GM18526 (cell line): ENCODE measurements around the gene SH2D7.

ENCODE experiments used
- POLR2A ChIP-seq: IDR thresholded peaks from 3 replicates; pipeline ENCODE4 v1.6.1; 2011; ENCODE audit not compliant: insufficient read length; ENCODE audit errors: extremely low read depth

SH2D7 gene

DNA sequence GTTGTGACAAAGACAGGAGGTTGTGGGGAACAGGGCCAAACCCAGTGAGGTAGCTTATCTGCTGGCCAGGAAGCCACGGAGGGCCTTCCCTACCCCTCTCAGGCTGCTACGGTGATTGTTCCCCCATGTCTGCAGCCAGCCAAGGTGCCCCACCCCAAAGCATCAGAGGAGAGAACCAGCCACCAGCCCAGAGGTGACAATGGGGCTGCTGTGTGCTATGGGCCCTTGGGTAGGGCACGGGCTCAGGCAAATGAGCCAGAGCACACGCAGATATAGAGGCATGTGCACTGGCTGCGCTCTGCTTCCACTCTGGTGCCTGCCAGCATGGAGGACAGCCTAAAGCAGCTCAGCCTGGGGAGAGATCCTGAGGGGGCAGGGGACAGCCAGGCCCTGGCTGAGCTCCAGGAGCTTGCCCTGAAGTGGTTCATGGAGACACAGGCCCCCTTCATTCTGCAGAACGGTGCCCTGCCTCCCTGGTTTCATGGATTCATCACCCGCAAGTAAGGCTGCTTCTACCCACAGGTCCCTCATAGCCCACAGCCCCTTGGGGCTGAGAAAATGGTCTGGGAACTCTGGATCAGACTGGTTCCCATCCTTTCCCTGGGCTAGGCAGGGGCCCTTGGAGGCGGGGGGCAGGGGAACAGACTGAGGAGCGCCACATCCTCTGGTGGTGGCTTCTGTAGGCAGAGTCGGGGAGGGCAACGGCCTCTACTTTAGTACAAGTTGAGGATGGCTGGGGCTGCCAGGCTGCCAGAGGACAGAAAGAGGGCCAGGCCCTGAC, at the start of gene SH2D7:
Gene SH2D7 (plus strand): TSS at position 301 of the 781 bp plus-strand sequence. CDS start 24 bp downstream, at position 325.
- TF ChIP-seq POLR2A: no peak

DNA sequence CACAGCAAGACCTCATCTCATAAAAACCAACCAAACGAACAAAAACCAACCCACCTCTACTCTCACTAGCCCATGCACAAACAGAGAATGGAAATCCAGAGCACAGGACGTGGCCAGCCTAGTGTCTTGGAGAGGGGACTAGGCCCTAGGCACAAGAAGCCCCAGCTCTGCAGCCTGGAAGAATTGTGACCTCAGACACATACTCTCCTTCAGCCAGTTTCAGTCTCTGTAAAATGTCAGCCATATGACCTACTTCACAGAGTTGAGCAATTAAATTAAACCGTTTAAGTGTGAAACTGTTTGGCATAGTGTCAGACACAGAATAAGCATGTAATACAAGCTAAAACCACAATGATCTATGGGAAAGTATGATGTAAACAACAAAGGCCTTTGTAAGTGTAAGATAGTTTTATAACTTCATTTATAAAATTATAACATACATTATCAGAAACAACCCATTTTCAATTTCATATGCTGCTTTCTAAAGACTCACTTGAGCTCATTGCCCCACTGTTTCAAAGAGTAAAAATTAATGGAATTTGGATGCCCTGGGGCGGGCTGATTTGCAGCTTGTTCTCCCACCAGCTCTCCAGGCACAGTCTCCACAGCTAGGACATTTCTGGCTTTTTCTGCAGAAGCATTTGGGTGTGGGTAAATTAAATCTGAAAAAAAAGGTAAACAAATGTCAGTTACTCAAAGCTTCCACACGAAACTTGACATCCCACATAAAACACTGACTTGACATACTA, 47.8 kb upstream of the SH2D7 start:
- no peak for TF ChIP-seq POLR2A

DNA sequence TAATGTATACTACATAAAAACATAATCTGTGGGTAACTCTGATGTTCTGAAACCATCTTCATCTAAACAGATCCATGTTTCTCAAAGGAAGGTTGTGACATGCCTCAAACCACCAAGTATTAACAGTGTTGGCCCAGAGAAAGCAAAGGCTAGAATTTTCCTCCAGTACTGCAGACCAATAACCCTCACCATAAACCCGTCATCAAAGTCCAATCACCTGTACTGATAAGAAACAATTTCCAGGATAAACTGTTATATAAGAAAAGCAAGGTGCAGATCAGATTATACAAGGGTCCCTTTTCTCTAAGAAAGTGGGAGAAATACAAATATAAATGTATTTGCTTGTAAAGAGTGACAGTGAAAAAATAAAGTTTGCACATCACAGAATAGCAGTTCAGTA, 47.2 kb upstream of the SH2D7 start:
- no peak for TF ChIP-seq POLR2A

DNA sequence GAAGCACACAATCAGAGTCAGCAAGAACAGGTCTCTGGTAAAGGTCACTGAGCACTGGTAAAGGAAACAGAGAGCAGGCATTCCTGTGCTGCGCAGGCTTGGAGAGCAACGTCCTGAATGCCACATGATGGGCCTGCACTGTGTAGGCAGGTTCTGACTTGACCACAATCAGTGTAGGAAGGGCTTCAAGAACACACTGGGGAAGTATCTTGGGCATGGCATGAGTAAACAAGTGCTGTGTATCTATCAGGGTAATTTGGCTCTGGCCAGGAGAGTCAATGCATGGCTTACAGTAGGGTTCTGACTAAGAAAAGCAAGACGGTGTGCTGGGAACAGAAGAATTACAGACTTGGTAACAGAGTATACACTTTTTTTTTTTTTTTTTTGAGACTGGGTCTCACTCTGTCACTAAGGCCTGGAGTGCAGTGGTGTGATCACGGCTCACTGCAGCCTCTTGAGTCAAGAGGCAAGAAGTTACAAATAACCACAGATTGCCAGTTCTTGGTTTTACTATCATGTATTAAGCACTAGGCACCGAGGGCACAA, 45.5 kb upstream of the SH2D7 start:
- no peak for TF ChIP-seq POLR2A

DNA sequence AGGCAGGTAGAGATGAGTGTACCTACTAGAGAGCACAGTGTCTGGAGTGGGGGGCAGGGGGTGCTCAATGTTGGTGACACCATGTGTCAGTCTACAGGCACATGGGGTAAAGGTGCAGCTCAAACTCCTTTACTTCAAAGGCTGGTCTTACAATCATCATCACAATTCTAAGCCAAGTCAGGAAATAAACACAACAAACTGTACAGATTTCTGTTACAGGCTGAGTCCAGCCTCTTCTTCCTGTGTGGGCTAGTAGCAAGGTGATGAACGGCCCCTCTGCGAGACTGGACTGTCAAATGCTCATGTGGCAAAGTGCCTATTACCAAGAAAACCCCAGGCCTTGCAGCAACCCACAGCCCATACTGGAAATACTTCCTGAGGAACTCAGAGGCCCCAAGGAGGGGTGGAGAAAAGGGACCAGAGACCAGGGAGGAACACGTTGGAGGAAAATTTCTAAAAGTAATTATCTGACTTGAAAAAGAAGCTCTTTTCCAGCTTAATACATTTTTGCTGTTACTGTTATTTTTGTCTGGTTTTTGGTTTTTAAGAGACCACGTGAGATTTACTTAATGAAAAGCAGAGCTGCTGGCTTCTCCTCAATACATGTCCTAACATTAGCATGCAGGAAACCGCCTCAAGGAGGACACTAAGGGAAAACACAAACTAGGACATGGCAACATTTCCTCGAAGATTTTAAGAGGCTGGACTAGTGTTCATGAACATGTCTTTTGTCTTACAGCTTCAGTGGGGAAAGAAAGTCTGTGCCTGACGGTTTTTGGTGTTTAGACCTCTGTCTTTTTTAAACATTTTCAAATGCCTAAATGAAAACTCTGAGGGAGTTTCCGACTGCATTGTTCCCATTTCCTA, 44.4 kb upstream of the SH2D7 start:
- TF ChIP-seq POLR2A: no peak

DNA sequence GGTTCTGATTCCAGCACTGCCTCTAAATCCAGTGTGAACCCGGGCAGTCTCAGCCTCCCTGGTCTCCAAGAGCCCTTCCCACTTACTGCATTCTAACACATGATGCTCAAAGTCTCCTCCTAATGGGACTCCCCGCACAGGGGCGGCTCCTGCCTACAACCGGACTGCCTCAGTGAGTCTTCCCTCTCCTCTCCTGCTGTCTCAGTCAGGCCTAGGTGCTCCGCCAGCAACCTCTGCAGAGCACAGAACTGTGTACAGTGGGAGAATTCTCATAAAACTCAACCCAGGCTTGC, 43.8 kb upstream of the SH2D7 start:
- no peak for TF ChIP-seq POLR2A

DNA sequence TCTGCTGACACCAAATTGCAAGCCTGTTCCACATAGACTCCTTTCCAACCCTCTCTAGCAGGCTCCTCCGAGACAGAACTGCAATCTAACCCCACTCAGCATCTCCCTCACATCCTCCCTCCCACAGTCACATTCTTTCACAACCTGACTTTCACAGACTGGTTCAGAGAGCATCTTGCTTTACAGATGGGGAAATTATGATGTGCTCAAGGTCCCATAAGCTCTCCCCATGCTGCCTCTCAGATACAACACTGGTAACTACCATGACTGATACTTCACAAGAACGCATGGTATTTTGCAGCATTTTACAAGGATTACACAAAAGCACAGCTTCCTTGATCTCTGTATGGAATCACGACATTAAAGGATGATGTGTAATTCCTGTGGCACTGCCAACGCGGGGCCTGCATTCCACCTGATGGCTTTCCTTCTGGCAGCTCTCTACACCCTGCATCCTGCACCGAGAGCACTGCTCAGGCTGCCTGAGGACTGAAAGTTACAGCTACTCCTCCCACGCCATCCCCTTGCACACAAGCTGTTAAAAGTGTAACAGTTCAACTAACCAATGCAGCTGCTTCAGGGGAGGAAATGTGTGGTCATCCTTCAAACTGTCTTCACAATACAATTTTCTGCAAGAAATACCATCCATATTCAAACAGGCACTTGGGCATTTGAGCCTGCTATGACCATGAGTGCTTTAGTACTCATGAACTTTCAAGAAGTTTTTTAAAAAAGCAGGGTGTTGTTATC, 42.5 kb upstream of the SH2D7 start:
- TF ChIP-seq POLR2A: no peak

DNA sequence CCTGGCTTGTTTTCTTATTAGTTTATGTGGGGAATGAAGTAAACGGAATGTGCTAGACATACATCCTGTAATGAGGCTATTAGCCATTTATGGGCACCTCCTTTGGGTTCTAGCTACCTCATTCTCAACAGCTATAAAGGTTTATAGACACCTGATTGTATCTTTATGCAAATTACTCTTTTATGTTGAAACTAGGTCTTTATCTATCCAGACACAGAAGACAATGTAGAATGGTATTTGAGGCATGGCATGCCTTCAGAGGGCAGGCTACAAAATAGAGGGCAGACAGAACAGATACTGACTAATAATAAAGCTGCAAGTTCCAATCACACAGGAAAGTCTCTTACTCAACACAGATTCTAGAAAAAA, 41.9 kb upstream of the SH2D7 start:
- TF ChIP-seq POLR2A: no peak

DNA sequence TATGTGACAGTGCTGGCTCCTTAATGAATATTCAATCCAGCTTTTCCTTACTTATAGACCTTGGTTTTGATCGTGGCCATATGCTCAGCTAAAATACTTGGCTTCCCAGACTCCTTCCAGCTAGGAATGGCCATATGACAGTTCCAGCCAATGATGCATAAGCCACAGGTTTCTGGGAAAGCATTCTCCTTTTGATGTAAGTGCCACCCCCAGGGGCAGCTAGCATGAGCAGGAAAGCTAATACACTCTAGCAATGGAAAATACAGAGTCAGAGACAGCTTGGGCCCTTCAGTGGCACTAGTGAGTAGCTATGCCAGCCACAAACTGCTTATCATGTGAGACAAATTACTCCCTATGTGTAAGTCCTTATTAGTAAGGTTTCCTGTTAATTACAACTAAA, 41.5 kb upstream of the SH2D7 start:
- TF ChIP-seq POLR2A: no peak

DNA sequence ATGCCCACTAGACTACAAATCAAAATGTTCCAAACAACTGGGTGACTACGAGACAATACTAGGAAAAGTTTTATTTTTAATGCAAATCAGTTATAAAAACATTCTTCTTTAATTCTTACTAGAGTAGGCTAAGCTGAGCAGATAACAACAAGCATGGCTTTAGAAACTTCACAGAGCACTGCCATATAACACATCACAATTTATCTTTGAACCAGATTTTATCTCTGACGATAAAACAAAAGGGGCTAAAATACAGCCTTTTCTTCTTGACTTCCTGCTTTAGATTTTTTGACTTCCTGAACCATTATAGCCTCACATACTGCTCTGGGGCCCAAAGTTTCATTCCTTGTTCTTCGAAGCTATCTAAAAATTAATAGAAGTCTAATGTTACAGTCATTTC, 40.8 kb upstream of the SH2D7 start:
- no peak for TF ChIP-seq POLR2A

DNA sequence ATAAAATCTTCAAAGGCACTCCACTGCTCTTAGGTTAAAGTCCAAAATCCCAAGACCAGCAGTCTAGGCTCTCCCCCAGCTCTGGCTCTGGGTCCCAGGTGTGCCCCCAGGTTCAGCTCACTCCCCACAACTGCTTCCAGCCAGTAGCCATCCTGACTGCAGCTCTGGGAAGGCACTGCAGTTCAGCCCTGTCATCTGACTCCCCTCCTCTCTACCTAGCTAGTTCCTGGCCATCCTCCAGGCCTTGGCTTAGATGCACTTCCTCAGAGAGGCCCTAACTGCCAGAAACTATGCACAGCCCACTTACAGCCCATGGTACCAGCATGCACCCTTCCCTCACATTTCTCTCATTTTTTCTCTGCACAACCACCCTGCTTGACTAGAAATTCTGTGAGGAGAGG, 40.4 kb upstream of the SH2D7 start:
- no peak for TF ChIP-seq POLR2A

DNA sequence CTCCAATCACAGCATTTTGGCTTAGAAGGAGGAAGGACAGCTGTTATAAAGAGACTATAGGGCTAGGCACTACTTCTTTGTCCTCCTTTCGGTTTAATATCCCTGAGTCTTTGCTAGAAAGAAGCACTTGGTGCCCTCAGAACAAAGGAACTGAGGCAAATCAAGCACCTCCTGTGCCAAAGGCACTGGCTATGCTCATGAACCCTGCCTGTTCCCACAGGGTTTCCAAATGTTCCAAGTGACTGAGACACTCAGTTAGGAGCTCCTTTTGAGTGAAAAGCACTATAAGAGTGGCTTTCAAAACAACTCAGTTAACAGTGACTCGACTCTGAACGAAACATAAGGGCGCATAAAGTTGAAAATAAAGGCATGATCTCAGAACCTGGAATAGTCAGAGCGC, 39.8 kb upstream of the SH2D7 start:
- TF ChIP-seq POLR2A: no peak

DNA sequence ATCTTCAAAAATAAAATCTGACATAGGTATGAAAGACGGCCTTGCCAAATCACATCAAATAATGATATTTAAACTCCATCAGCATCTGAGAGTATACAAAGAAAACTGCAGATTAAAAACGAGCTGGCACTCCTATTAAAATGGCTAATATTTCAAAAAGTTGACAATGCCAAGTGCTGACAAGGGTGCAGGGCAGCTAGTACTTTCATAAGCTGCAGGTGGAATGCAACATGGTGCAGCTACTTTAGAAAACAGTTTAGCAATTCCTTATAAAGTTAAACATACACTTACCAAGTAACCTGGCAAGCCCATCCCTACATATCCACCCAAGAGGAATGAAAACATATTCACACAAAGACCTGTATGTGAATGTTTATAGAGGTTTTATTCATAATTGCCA, 37.8 kb upstream of the SH2D7 start:
- TF ChIP-seq POLR2A: no peak

DNA sequence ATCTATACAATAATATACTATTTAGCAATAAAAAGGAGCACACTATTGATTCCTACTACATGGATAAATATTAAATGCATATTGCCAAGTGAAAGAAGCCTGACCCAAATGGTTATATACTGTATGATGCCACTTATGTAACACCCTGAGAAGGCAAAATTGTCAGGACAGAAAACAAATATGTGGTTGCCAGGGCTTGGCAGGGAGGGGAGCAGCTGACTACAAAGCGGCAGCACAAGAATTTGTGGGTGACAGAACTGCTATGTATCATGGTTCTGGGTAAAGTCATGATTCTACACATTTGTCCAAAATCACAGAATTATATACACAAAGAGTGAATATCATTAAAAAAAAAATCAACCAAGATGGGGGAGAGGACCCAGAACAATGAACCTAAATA, 37.4 kb upstream of the SH2D7 start:
- TF ChIP-seq POLR2A: no peak
